VCaP (cell line): ENCODE measurements around the gene PCDHAC1.

Source experiments
- H3K27ac ChIP-seq: fragments of 450-650 bp; 2 replicates; pipeline ENCODE4 v1.5.1; 2017
- TF ChIP-seq, protein P1 (sequence below): fragments of 450-650 bp; conservative IDR thresholded peaks from 2 replicates; pipeline ENCODE4 v1.5.1; 2017; ENCODE audit warnings: mild to moderate bottlenecking, moderate library complexity

The PCDHAC1 gene

DNA sequence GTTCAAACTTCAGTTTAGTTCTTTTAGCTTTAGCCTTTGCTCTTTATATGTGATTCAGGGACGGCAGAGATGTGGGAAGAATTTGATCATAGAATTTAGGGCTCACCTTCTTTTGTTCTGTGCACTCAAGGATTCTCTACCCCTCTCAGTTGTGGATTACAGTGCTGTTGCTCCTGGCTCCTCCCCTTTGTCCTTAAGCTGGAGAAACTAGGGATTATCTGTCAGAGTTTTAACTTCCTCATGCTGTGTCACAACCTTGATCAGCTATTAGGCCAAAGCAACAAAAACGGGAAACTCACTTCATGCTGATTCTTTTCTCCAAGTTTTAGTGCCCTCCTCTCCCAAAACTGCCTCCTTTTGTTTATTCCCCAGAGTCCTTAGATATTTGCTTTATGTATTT is 27.1 kb downstream of the PCDHAC1 start:
- 0 out of 2 replicates have a peak overlapping the region, but pooled peaks have one; percentile 18 for H3K27ac ChIP-seq
- TF ChIP-seq, protein P1, sequence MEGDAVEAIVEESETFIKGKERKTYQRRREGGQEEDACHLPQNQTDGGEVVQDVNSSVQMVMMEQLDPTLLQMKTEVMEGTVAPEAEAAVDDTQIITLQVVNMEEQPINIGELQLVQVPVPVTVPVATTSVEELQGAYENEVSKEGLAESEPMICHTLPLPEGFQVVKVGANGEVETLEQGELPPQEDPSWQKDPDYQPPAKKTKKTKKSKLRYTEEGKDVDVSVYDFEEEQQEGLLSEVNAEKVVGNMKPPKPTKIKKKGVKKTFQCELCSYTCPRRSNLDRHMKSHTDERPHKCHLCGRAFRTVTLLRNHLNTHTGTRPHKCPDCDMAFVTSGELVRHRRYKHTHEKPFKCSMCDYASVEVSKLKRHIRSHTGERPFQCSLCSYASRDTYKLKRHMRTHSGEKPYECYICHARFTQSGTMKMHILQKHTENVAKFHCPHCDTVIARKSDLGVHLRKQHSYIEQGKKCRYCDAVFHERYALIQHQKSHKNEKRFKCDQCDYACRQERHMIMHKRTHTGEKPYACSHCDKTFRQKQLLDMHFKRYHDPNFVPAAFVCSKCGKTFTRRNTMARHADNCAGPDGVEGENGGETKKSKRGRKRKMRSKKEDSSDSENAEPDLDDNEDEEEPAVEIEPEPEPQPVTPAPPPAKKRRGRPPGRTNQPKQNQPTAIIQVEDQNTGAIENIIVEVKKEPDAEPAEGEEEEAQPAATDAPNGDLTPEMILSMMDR = no peak

DNA sequence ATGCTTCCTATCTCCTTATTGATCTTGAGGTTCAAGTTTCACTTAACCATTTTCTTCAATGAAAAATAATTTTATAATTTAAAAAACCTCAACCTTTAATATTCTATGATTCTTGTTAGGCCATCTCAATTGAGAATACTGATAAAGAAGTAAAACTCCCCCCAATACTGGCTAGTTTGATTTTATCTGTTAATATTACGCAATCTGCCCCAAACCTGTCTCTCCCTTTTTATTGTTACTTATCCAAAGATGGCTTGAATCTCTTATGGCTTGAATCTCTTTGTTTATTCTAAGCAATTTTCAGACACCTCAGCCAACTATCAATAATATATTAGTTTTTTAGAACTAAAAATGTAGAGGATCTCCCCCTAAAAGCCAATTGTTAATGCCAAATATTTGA is 36.1 kb downstream of the PCDHAC1 start:
- H3K27ac ChIP-seq = no peak overlapping the region
- TF ChIP-seq, protein P1 = no peak

DNA sequence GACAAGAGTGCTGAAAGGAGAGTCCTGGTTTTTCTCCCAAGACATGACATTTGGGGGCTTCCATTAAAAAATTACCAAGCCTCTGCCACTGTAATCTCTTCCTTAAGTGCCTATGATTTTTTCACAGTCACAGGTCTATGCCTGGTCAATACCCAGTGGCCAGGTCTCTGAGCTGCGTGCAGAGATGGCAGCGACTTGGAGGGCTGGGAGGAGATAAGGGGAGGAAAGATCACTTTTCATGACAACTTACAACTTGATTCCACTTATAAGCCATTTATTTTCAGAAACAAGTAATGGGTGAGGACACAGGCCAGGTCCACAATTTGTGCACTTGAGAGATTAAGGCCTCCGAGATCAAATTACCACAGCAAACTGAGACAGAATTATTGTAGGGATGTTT is 38.3 kb downstream of the PCDHAC1 start:
- H3K27ac ChIP-seq = no peak overlapping the region
- TF ChIP-seq, protein P1 = no peak

DNA sequence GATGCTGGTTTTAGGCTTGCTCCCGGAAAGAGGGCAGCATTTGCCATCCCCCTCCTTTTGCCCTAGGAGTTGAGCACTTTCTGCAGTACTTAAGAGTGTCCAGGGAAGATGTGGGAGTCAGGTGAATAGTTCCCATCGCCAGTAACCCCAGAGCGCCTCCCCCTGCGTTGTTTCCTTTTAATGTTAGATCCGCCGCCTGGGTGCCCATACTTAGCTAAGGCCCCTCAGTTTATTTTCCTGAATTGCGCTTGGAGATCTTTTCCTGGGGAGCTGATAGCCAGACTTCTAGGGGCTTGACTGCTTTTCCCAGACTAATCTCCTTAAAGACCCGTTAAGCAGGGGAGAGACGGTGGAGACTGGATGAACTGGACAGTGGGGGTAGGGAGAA is 39.8 kb downstream of the PCDHAC1 start:
- TF ChIP-seq, protein P1 = no peak
- no peak overlapping the region for H3K27ac ChIP-seq

DNA sequence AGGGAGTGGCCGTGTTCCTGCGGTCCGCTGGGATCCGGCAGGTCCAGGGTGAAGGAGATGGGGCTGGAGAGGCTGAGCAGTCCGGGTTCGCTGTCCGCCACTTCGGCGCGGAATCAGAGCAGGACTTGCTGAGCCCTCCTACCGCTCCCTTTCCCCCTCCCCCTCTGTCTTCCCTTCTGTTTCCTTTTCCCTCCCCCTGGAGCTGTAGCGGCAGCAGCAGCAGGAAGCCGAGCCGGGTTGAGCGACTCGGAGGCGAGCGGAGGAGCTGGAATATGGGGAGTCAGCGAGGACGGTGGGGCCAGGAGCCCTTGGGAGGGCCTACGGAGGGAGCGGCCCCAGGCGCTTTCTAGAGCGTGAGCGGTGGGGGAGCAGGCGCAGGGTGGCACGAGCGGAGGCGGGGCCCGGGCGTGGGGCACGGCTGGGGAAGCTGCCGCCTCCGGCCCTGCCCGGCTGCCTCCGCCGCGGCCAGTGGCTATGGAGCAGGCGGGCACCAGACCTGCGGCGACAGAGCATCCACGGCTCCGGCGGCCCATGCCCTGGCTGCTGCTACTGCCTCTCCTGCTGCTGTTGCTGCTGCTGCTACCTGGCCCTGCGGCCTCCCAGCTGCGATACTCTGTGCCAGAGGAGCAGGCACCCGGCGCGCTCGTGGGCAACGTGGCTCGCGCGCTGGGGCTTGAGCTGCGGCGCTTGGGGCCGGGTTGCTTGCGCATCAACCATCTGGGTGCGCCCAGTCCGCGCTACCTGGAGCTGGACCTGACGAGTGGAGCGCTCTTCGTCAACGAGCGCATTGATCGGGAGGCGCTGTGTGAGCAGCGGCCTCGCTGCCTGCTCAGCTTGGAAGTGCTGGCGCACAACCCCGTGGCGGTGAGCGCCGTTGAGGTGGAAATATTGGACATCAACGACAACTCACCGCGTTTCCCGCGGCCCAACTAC is 40.5 kb downstream of the PCDHAC1 start, which contains the start of gene PCDHAC2:
Gene PCDHAC2 (plus strand): TSS at position 184 of the 933 bp plus-strand sequence. CDS start 291 bp downstream, at position 475.
- TF ChIP-seq, protein P1 = no peak

DNA sequence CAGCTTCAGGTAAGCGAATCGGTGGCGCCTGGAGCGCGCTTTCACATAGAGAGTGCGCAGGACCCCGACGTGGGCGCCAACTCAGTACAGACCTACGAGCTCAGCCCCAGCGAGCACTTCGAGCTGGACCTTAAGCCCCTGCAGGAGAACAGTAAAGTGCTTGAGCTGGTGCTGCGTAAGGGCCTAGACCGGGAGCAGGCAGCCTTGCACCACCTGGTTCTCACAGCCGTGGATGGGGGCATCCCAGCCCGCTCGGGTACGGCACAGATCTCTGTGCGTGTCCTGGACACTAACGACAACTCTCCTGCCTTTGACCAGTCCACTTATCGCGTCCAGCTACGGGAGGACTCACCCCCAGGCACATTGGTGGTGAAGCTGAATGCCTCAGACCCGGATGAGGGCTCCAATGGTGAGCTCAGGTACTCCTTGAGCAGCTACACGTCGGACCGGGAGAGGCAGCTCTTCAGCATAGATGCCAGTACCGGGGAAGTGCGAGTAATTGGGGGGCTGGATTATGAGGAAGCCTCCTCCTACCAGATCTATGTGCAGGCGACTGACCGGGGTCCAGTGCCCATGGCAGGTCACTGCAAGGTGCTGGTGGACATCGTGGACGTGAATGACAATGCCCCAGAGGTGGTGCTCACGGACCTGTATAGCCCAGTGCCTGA is 41.3 kb downstream of the PCDHAC1 start:
- no peak overlapping the region for H3K27ac ChIP-seq
- TF ChIP-seq, protein P1 = no peak

More for the DNA sequence above, 40.5 kb downstream of the PCDHAC1 start, which contains the start of gene PCDHAC2:
- no peak within 1 kb of the TSS for H3K27ac ChIP-seq

DNA sequence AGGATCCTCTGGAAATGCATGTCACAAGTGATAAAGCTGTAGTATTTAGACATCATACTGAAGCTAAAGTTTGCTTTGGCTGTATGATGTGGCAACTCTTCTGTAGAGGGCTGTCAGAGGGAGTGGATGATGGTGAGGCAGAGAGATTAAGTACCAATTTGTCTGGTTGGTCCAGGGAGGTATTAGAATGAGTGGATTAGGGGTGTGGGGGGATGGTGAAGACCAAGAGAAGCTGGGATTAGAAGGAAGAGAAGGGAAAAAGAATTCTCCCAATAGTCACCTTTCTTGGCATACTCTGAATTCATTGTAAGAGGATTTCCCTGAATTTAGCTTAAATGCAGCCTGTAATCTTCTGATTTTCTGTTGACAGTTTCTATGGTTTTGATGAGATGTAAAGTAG is 43.8 kb downstream of the PCDHAC1 start:
- TF ChIP-seq, protein P1 = no peak
- H3K27ac ChIP-seq = no peak overlapping the region
